Activated naive CD4-positive, alpha-beta T cell treated with anti-CD3 and anti-CD28 coated beads, Interleukin-2, amount 50 U/mL, for 24 hours (primary cell): ENCODE data around the gene GRAMD1C.
"Not testable (repeated sequence)": the region's sequence is repeated elsewhere in the genome, so short reads cannot be mapped to it uniquely, and the experiment has no call there.

ENCODE experiments used
- H3K27ac Mint-ChIP-seq: one replicate; pipeline ENCODE4 v1.8.0; 2021; ENCODE audit warnings: mild to moderate bottlenecking, mixed read lengths
- H3K27me3 Mint-ChIP-seq: one replicate; pipeline ENCODE4 v1.8.0; 2021; ENCODE audit warnings: mixed read lengths
- H3K36me3 Mint-ChIP-seq: one replicate; pipeline ENCODE4 v1.8.0; 2021; ENCODE audit warnings: mixed read lengths
- H3K4me1 Mint-ChIP-seq: one replicate; pipeline ENCODE4 v1.8.0; 2021; ENCODE audit warnings: mixed read lengths
- H3K4me3 Mint-ChIP-seq: one replicate; pipeline ENCODE4 v1.8.0; 2021; ENCODE audit warnings: mild to moderate bottlenecking, mixed read lengths
- H3K9me3 Mint-ChIP-seq: one replicate; pipeline ENCODE4 v1.8.0; 2021; ENCODE audit warnings: mixed read lengths

The GRAMD1C gene

DNA sequence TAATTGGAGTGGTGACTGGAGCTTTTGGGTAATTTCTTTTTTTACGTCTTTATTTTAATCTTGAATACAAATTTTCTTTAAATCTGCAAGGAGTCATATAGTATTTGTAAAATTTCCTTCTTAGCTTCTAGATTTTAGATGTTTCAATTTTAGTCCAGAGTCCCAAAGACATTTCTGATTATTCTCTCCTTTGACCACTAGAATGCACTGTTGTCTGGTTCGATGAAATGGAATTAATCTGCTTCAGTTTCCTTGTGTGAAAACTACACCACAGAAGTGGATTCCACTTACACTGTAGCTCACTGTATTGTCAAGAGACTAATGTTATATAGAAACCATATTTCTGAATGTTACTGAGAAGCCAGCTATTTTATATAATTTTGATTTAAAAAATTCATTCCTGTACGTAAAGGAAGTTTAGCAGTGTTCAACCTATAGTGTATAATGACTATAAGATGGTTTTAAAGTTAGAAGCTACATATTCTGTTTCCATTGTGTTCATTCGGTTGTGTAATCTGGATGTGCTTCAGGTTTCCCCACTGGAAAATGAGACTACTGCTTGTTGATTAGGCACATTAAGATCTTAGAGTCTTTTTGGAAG, 6.1 kb downstream of the GRAMD1C start:
- Mint-ChIP-seq H3K4me3 (no peak overlapping the region), H3K27ac (no peak overlapping the region), H3K4me1 (no peaks in the 10 kb centered on the region), H3K9me3 (no peaks in the 10 kb centered on the region), H3K36me3 (no peaks in the 10 kb centered on the region), H3K27me3 (no peaks in the 10 kb centered on the region)

DNA sequence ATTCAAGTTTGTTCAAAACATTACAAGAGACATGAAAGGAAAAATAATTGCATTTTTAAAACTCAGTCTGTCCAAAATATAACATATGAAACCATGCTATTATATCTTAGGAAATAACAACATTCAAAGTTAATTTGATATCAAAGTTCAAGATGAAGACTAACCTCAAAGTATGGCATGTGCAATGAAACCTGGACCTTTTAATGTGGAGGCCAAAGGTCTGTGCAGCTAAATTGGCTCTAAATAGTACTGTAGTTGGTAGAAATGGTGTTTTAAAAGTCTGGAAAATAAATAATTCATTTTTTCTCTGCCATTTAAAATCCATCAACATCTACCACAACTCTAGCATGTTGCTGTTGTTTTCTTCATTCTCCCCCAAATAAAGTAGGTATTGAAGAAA, 8.7 kb downstream of the GRAMD1C start:
- no peaks in the 10 kb centered on the region for H3K27me3 Mint-ChIP-seq
- H3K27ac Mint-ChIP-seq = no peak overlapping the region
- H3K4me1 Mint-ChIP-seq = no peaks in the 10 kb centered on the region
- no peak overlapping the region for H3K4me3 Mint-ChIP-seq
- no peaks in the 10 kb centered on the region for H3K9me3 Mint-ChIP-seq
- no peaks in the 10 kb centered on the region for H3K36me3 Mint-ChIP-seq

DNA sequence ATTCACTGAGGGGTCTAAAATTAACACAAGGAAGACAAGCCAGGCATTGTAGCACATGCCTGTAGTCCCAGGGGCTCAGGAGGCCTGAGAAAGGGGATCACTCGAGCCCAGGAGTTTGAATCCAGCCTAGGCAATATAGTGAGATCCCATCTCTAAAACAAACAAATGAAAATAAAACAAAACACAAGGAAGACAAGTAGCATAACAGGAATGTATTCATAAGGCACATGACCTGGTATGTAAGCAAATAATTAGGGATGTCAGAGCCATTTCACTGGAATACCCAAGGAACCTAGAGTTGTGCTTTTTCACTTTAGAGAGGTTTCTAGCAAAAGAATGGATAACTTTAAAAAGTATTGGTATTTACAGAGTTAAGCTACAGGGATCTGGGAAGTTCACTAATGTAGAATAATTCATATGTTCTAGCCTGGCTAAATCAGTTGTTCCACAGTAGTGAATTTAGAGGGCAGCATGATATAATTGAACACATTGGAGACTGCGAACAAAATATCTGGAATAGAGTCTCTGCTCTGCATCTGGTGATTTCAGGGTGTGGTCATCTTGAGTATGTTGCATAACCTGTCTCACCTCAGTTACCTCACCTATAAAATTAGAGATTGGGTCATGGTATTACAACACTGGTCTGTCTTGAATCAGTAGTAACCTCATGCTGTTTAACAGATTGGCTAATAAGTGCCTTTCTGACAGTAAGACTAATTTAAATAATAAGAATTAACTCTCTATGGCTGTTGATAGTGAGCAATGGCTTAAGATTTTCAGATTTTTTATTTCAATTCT, 9.3 kb downstream of the GRAMD1C start:
- Mint-ChIP-seq H3K36me3 (no peaks in the 10 kb centered on the region), H3K27me3 (no peaks in the 10 kb centered on the region), H3K4me1 (no peaks in the 10 kb centered on the region), H3K9me3 (no peaks in the 10 kb centered on the region), H3K4me3 (no peak overlapping the region), H3K27ac (no peak overlapping the region)

DNA sequence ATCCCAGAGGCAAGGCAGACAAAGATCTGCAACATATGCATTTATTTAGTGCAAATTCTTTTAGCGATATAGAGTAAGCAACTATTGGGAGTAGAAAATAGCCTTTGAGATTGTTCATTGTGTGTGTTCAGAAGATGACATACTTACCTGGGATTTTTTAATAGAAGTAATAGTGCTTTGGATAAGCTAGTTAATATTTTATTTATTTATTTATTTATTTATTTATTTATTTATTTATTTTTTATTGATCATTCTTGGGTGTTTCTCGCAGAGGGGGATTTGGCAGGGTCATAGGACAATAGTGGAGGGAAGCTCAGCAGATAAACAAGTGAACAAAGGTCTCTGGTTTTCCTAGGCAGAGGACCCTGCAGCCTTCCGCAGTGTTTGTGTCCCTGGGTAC, 10.5 kb downstream of the GRAMD1C start:
- H3K27ac Mint-ChIP-seq, H3K9me3 Mint-ChIP-seq, H3K36me3 Mint-ChIP-seq, H3K4me1 Mint-ChIP-seq, H3K4me3 Mint-ChIP-seq, H3K27me3 Mint-ChIP-seq: not testable (repeated sequence)

DNA sequence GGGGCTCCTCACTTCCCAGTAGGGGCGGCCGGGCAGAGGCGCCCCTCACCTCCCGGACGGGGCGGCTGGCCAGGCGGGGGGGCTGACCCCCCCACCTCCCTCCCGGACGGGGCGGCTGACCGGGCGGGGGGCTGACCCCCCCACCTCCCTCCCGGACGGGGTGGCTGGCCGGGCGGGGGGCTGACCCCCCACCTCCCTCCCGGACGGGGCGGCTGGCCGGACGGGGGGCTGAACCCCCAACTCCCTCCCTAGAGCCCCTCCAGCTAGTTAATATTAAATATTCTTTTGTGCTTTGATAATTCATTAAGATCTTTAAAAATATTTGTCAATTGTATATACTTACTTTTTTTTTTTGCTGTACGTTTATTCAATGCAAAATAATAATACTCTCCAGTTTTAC, 11.3 kb downstream of the GRAMD1C start:
- not testable (repeated sequence) for H3K36me3 Mint-ChIP-seq, H3K4me3 Mint-ChIP-seq, H3K4me1 Mint-ChIP-seq, H3K9me3 Mint-ChIP-seq, H3K27me3 Mint-ChIP-seq, H3K27ac Mint-ChIP-seq

DNA sequence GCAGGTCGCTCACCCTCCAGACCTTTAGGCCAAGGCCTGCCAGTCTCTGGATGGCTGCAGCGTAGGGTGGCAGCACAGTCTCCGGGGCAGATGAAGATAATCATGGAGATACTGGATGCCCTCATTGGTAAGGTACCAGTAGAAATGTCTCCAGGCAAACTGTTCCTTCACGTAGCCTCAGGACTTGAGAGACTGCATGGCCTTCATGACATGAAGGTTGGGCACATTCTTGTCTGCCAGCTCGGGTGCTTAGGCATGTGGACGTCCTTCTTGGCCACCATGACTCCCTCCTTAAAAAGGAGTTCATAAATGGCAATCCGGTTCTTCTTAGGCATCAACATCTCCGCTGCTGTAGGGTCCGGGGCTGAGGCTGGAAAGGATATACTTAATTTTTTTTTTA, 11.8 kb downstream of the GRAMD1C start:
- H3K27ac Mint-ChIP-seq, H3K4me1 Mint-ChIP-seq, H3K36me3 Mint-ChIP-seq, H3K9me3 Mint-ChIP-seq, H3K27me3 Mint-ChIP-seq, H3K4me3 Mint-ChIP-seq: not testable (repeated sequence)

DNA sequence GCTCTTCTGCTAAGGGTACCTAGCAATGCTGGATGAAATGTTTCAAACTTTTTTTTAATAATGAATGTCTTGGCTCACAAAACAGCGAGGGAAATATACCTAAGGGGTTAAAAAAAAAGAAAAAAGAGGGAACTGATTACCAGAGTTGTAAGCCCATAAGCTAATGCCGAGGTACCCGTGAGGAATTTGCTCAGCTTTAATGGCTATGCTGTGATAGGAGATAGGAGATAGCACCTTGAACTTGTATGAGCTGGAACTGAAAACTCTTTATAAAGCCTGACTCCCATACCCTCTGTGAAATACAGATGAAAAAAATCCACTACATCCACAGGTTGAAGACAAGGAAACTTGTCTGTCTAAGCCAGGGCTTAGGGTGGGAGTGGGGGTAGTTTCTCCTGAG, 13.9 kb downstream of the GRAMD1C start:
- no peak overlapping the region for H3K27ac Mint-ChIP-seq

DNA sequence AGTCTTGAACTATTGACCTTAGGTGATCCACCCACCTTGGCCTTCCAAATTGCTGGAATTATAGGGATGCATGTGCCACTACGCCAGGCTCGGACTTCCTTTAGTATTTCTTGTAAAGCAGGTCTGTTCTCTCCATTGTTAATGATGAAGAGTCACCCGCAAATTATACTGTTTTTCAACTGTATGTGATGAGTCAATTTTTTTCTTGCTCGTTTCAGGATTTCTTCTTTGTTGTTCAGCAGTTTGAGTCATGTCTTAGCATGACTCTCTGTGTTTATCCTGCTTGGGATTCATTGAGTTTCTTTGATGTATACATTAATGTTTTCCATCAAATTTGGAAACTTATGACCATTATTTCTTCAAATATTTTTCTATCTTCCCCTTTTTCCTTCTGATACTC, 28.9 kb downstream of the GRAMD1C start:
- Mint-ChIP-seq H3K4me1 (no peaks in the 10 kb centered on the region), H3K27ac (no peak overlapping the region), H3K27me3 (peaks cover 7% of the 10 kb centered on the region), H3K4me3 (no peak overlapping the region), H3K9me3 (peaks cover 9% of the 10 kb centered on the region), H3K36me3 (no peaks in the 10 kb centered on the region)

More for the DNA sequence above, 13.9 kb downstream of the GRAMD1C start:
- H3K4me3 Mint-ChIP-seq = no peak overlapping the region
- no peaks in the 10 kb centered on the region for H3K4me1 Mint-ChIP-seq
- peaks cover 2% of the 10 kb centered on the region for H3K27me3 Mint-ChIP-seq
- no peaks in the 10 kb centered on the region for H3K9me3 Mint-ChIP-seq
- H3K36me3 Mint-ChIP-seq = no peaks in the 10 kb centered on the region

DNA sequence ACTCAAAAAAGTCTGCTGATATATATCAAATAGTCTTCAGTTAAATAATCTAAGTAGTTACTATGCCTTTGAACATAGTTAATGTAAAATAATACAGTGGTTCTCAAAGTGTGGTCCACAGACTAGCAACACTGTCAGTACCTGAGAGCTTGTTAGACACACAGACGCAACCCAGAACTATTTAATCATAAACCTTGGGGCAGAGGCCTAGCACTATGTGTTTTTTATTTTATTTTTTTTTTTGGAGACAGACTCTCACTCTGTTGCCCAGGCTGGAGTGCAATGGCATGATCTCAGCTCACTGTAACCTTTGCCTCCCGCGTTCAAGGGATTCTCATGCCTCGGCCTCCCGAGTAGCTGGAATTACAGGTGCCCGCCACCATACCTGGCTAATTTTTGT, 34.7 kb downstream of the GRAMD1C start:
- H3K4me3 Mint-ChIP-seq = no peak overlapping the region
- H3K9me3 Mint-ChIP-seq = peaks cover 2% of the 10 kb centered on the region
- H3K27me3 Mint-ChIP-seq = peaks cover 3% of the 10 kb centered on the region
- H3K36me3 Mint-ChIP-seq = no peaks in the 10 kb centered on the region
- H3K4me1 Mint-ChIP-seq = no peaks in the 10 kb centered on the region
- no peak overlapping the region for H3K27ac Mint-ChIP-seq

DNA sequence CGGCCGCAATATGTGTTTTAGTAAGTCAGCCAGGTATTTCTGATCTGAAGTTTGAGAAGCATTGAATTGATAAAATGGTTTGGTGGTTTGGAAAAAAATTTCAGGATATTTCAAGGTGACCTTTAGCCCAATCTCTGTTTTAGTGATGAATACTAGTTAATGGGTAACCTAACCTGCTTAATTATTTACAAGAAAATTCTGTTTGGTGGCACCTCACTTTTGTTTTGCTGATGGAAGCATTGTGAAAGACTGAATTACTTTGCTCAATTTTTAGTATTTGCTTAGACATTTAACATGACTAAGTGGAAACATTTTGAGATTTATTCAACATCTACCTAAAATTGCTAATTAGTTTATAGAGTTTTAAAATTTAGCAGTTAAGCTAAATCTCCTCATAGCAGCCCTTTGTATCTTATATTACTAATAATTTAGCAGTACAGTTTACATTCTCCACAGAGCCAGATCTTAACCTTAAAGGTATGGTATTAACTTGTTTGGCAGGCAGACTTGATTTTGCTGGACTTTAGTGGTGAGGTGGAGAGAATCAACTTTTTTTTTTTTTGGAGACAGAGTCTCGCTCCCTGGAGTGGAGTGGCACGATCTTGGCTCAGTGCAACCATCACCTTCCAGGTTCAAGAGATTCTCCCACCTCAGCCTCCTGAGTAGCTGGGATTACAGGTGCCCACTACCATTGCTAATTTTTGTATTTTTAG, 35.4 kb downstream of the GRAMD1C start:
- Mint-ChIP-seq H3K36me3 (no peaks in the 10 kb centered on the region), H3K4me3 (no peak overlapping the region), H3K9me3 (no peaks in the 10 kb centered on the region), H3K4me1 (no peaks in the 10 kb centered on the region), H3K27me3 (peaks cover 1% of the 10 kb centered on the region), H3K27ac (no peak overlapping the region)

DNA sequence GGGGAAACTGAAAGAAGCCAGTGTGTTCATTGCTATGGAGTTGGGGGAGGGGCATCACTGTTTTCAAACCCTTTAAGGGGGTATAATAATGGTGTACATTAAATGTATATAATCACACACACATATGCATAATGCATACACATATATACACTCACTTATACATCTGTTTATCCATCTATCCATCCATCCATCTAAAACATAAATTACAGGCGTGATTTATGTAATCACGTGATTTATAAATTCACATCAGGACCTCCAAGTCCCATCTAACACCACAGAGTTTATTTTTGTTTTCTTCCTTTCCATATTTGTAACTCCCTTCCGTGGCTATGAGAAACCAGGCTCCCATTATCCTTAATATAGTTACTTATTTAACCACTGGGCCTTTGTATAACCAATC, 39.8 kb downstream of the GRAMD1C start:
- Mint-ChIP-seq H3K9me3 (no peaks in the 10 kb centered on the region), H3K36me3 (no peaks in the 10 kb centered on the region), H3K27ac (no peak overlapping the region), H3K4me1 (no peaks in the 10 kb centered on the region), H3K4me3 (no peak overlapping the region), H3K27me3 (peaks cover 2% of the 10 kb centered on the region)

DNA sequence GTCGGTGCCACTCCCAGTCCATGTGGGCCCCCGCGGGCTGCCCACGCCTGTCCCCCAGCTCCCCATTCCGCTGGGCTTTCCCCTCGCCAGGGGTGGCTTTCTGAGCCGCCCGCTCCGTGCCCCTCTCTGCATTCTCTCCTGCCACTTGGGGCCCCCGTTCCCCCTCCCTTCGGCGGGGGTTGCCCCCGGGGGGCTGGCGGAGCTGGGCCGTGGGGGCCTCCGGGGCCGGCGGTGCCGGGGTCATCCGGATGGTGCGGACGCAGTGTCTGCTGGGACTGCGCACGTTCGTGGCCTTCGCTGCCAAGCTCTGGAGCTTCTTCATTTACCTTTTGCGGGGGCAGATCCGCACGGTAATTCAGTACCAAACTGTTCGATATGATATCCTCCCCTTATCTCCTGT, 46.5 kb downstream of the GRAMD1C start:
- no peaks in the 10 kb centered on the region for H3K9me3 Mint-ChIP-seq
- H3K4me1 Mint-ChIP-seq = no peaks in the 10 kb centered on the region
- peaks cover 2% of the 10 kb centered on the region for H3K27me3 Mint-ChIP-seq
- H3K36me3 Mint-ChIP-seq = no peaks in the 10 kb centered on the region
- no peak overlapping the region for H3K4me3 Mint-ChIP-seq
- no peak overlapping the region for H3K27ac Mint-ChIP-seq

DNA sequence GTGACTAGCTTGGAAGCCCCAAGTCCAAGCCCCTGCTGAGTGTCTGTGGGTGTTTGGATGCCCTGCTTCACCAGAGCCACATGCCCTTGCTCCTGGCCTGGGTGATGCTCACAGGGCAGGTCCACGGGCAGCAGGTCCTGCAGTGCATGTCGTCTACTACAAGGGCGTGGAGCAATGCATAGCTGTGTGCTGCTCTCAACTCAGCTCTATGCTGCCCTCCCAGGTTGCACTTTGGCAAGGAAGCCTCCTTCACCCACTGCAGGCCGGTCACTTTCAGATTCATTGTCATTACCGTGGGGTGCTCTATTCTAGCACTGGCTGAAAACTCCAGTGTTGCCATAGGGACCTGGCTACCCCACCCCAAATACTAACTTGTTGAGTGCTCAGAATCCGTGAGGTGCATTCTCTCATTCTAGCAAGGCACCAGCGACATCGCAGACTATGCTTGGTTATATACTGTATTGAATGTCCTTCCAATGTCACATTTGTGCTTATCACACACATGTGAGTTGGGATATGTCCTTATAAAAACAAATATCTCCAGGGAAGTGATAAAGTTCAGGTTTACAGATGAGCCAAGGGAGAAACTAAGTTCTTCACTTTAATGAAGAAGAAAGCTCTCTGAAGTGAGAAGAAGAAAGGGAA, 51.8 kb downstream of the GRAMD1C start:
- H3K36me3 Mint-ChIP-seq = no peaks in the 10 kb centered on the region
- H3K4me1 Mint-ChIP-seq = no peaks in the 10 kb centered on the region
- H3K27ac Mint-ChIP-seq = no peak overlapping the region
- H3K27me3 Mint-ChIP-seq = no peaks in the 10 kb centered on the region
- H3K9me3 Mint-ChIP-seq = no peaks in the 10 kb centered on the region
- no peak overlapping the region for H3K4me3 Mint-ChIP-seq

DNA sequence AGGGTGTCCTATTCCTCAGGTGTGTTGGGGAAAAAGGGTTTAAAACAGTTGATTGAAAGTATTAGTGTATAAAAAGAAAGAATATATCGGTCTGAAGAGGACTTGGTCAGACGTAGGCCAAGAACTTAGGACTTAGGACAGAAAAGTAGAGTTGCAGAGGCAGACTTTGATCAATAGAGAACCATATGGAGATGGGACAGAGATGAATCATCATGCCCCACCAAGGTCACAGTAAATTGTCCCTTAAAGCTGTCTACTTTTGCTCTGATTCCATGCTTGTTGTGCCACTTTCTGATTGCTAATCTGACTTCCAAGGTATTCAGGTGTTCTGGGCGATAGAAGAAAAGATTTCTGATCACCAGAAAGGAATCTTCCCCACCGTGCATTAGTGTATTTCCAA, 56.3 kb downstream of the GRAMD1C start:
- H3K27ac Mint-ChIP-seq = no peak overlapping the region
- H3K4me1 Mint-ChIP-seq = peaks cover 8% of the 10 kb centered on the region
- H3K27me3 Mint-ChIP-seq = no peaks in the 10 kb centered on the region
- no peaks in the 10 kb centered on the region for H3K36me3 Mint-ChIP-seq
- no peak overlapping the region for H3K4me3 Mint-ChIP-seq
- H3K9me3 Mint-ChIP-seq = no peaks in the 10 kb centered on the region

DNA sequence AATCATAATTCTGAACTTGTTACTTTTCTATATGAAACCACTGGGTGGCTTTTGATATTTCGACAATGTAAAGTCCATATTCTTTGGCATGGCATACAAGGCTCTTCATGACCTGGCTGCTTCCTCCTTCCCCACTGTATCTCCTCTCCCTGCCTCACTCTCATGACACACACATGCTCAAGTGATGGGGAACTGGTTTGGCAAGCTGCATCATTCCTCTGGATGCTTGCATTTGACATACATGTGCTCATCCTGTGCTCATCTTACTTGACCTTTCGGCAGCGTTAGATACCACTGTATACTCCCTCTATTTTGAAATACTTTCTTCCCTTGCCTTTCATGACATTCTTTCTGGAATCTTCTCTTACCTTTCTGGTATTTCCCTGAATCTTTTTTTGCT, 57.4 kb downstream of the GRAMD1C start:
- peaks cover 8% of the 10 kb centered on the region for H3K4me1 Mint-ChIP-seq
- H3K4me3 Mint-ChIP-seq = no peak overlapping the region
- H3K27ac Mint-ChIP-seq = no peak overlapping the region
- H3K36me3 Mint-ChIP-seq = no peaks in the 10 kb centered on the region
- H3K27me3 Mint-ChIP-seq = no peaks in the 10 kb centered on the region
- no peaks in the 10 kb centered on the region for H3K9me3 Mint-ChIP-seq

DNA sequence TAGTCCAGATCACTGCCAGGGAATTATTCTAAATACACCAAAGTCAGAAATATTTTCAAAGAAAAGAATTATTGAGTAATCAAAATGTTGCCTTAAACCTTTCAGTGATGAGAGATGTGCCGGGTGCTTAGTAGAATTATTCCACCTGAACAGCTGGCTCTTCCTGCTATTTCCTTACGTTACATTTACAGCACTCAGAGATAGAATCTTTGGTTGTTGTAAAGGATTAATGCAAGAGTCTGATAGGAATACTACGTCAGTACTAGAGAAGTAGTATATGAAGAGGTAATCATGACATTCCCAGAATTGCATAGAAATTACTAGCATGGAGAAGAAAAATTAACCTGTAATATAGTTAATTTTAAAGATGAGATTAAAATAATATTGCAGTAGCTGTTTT, 58.3 kb downstream of the GRAMD1C start:
- Mint-ChIP-seq H3K4me1 (peaks cover 8% of the 10 kb centered on the region), H3K27me3 (no peaks in the 10 kb centered on the region), H3K36me3 (no peaks in the 10 kb centered on the region), H3K9me3 (no peaks in the 10 kb centered on the region), H3K4me3 (no peak overlapping the region), H3K27ac (no peak overlapping the region)
